ENCODE data around the gene NEFH.

NEFH gene

DNA sequence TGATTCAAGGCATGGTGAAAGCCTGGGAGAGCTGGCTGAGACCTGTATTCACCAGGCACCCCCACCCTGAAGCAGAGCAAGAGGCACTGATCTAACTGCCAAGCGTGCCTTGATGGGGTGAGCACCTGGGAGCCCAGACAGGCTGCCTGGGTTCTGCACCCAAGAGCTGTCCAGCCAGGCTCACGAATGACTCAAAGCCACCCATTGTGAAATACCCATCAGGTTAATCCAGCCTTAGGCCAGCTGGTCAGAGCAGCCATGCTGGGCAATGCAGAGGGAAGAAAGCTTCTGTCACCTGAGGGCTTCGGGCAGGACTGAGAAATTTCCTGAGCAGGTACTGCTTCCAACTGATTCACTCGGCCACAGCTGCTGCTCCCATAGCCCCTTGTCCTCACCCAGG, 51.4 kb downstream of the NEFH start:
- Histone ChIP-seq H3K4me3 (ENCODE audit: insufficient read depth, low read depth, low read length, poor library complexity, severe bottlenecking) (no peak overlapping the region), H3K9me3 (ENCODE audit: control insufficient read depth, low read length) (no peaks in the 10 kb centered on the region), H3K36me3 (ENCODE audit: control insufficient read depth, insufficient read depth, low read length) (peaks cover 75% of the 10 kb centered on the region), H3K27me3 (replicated peaks; ENCODE audit: control insufficient read depth, insufficient read depth, low read length, poor library complexity, severe bottlenecking) (no peaks in the 10 kb centered on the region), H3K27ac (ENCODE audit: insufficient read depth, low read length, poor library complexity, severe bottlenecking) (no peak overlapping the region), H3K4me1 (ENCODE audit: control insufficient read depth, insufficient read depth, low read length, poor library complexity, severe bottlenecking) (no peaks in the 10 kb centered on the region)
- no peak for DNase-seq

DNA sequence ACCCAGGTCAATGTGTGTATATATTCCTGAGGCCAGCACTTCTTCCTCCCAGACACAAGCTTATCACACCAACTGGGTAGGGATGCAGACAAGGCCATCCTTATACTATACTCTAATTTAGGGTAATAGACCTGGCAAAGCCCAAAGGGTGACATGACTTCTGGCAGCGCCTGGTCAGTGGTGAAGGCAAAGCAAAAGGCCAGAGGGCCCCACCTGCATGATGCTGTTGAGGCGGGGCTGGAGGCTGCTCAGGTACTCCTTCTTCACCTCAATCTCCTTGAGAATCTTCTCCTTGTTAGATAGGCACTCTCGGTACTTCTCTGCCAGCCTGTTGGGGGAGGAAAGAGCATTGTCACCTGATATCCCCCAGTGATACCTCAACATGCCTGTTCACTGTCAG, 56.4 kb downstream of the NEFH start:
- Histone ChIP-seq H3K4me3 (ENCODE audit: insufficient read depth, low read depth, low read length, poor library complexity, severe bottlenecking) (no peak overlapping the region), H3K4me1 (ENCODE audit: control insufficient read depth, insufficient read depth, low read length, poor library complexity, severe bottlenecking) (no peaks in the 10 kb centered on the region), H3K27me3 (replicated peaks; ENCODE audit: control insufficient read depth, insufficient read depth, low read length, poor library complexity, severe bottlenecking) (no peaks in the 10 kb centered on the region), H3K9me3 (ENCODE audit: control insufficient read depth, low read length) (no peaks in the 10 kb centered on the region), H3K27ac (ENCODE audit: insufficient read depth, low read length, poor library complexity, severe bottlenecking) (no peak overlapping the region), H3K36me3 (ENCODE audit: control insufficient read depth, insufficient read depth, low read length) (peaks cover 73% of the 10 kb centered on the region)
- DNase-seq: no peak

DNA sequence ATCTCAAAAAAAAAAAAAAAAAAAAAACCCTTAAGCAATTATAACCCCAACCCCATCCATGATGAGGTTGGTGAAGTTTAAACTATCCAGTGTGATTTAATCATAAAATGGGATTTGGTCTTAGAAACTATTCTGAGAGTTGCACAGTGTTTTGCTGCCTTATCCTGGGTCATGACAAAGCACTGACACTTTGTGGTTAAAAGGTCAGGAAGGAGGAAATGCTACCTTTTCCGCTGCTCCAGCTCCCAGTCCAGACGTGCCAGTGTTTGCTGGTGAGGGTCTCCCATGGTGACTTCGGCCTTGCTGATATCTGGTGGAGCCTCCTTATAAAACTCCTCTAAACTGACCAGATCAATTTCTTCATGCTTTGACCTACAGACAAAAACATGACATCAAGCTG, 59.1 kb downstream of the NEFH start:
- DNase-seq: no peak
- H3K36me3 ChIP-seq (ENCODE audit: control insufficient read depth, insufficient read depth, low read length): peaks cover 59% of the 10 kb centered on the region
- no peaks in the 10 kb centered on the region for H3K4me1 ChIP-seq (ENCODE audit: control insufficient read depth, insufficient read depth, low read length, poor library complexity, severe bottlenecking)
- H3K4me3 ChIP-seq (ENCODE audit: insufficient read depth, low read depth, low read length, poor library complexity, severe bottlenecking): no peak overlapping the region
- H3K27me3 ChIP-seq (replicated peaks; ENCODE audit: control insufficient read depth, insufficient read depth, low read length, poor library complexity, severe bottlenecking): no peaks in the 10 kb centered on the region
- no peaks in the 10 kb centered on the region for H3K9me3 ChIP-seq (ENCODE audit: control insufficient read depth, low read length)
- no peak overlapping the region for H3K27ac ChIP-seq (ENCODE audit: insufficient read depth, low read length, poor library complexity, severe bottlenecking)
